ENCODE results near the gene VPS18.

GRCh38 chr15:40941528-40942336, 47.5 kb downstream of the VPS18 start:
- no peak for TF ChIP-seq CTCF (IDR thresholded peaks at IDR 0.05; ENCODE audit: low read depth, low read length)
- TF ChIP-seq MAX (IDR thresholded peaks at IDR 0.05; ENCODE audit: low read depth, low read length): peak; percentile 69
- TF ChIP-seq POLR2A (IDR thresholded peaks at IDR 0.05; ENCODE audit: extremely low read depth, insufficient read length): no peak
- TF ChIP-seq MYC (IDR thresholded peaks at IDR 0.05; ENCODE audit: low read depth, low read length): peak; percentile 46; the same call in 1 of the 2 replicates
